GM15510 (cell line): ENCODE measurements around the gene PPP3CA.

Source experiments
- POLR2A ChIP-seq: IDR thresholded peaks from 3 replicates; pipeline ENCODE4 v1.6.1; 2011; ENCODE audit warnings: borderline replicate concordance; ENCODE audit not compliant: insufficient read length; ENCODE audit errors: extremely low read depth

The PPP3CA gene

GRCh38 chr4:101049549-101050001 is 297.8 kb downstream of the PPP3CA start:
- TF ChIP-seq POLR2A = no peak

GRCh38 chr4:101044766-101045165 is 302.6 kb downstream of the PPP3CA start:
- no peak for TF ChIP-seq POLR2A

GRCh38 chr4:101042847-101043246 is 304.5 kb downstream of the PPP3CA start:
- no peak for TF ChIP-seq POLR2A

GRCh38 chr4:101040776-101041175 is 306.6 kb downstream of the PPP3CA start:
- no peak for TF ChIP-seq POLR2A

- TF ChIP-seq POLR2A = no peak
Measured at GRCh38 chr4:101039367-101039766, 308.0 kb downstream of the PPP3CA start.

- TF ChIP-seq POLR2A = no peak
Measured at GRCh38 chr4:101037938-101038413, 309.4 kb downstream of the PPP3CA start.

GRCh38 chr4:101037249-101037648 is 310.1 kb downstream of the PPP3CA start:
- TF ChIP-seq POLR2A = no peak

GRCh38 chr4:101035487-101035886 is 311.8 kb downstream of the PPP3CA start:
- no peak for TF ChIP-seq POLR2A

- TF ChIP-seq POLR2A = no peak
Measured at GRCh38 chr4:101033986-101034385, 313.3 kb downstream of the PPP3CA start.

- TF ChIP-seq POLR2A = no peak
Measured at GRCh38 chr4:101032541-101032940, 314.8 kb downstream of the PPP3CA start.

GRCh38 chr4:101031971-101032370 is 315.4 kb downstream of the PPP3CA start:
- no peak for TF ChIP-seq POLR2A

- no peak for TF ChIP-seq POLR2A
Measured at GRCh38 chr4:101028886-101029285, 318.4 kb downstream of the PPP3CA start.

- no peak for TF ChIP-seq POLR2A
Measured at GRCh38 chr4:101027721-101028120, 319.6 kb downstream of the PPP3CA start.

GRCh38 chr4:101025755-101026154 is 321.6 kb downstream of the PPP3CA start:
- no peak for TF ChIP-seq POLR2A

- TF ChIP-seq POLR2A = no peak
Measured at GRCh38 chr4:101022151-101023024, 324.9 kb downstream of the PPP3CA start.

GRCh38 chr4:101020956-101021355 is 326.4 kb downstream of the PPP3CA start:
- no peak for TF ChIP-seq POLR2A
